ENCODE measurements around the gene PRRG2.

PRRG2 gene

GRCh38 chr19:49589502-49589905 lies 8.4 kb downstream of the PRRG2 start:
- DNase-seq (ENCODE audit: low spot score) = no peak

- DNase-seq (ENCODE audit: low spot score) = peak; percentile 96
These were observed 9.2 kb downstream of the PRRG2 start for GRCh38 chr19:49590071-49590970.

GRCh38 chr19:49590971-49591730 lies 10.0 kb downstream of the PRRG2 start, which contains the start of gene PRR12:
Gene PRR12, plus strand, starts transcription at chr19:49591182. Its CDS starts 473 bp downstream, at chr19:49591655.
- peak; percentile 88 for DNase-seq (ENCODE audit: low spot score)

GRCh38 chr19:49591731-49592485 lies 10.8 kb downstream of the PRRG2 start:
- DNase-seq (ENCODE audit: low spot score) = peak; percentile 34

GRCh38 chr19:49592486-49593232 lies 11.5 kb downstream of the PRRG2 start:
- DNase-seq (ENCODE audit: low spot score) = no peak

GRCh38 chr19:49593233-49594113 lies 12.4 kb downstream of the PRRG2 start:
- peak; percentile 100 for DNase-seq (ENCODE audit: low spot score)

GRCh38 chr19:49594157-49594992 lies 13.3 kb downstream of the PRRG2 start:
- no peak for DNase-seq (ENCODE audit: low spot score)

GRCh38 chr19:49594993-49595818 lies 14.1 kb downstream of the PRRG2 start:
- no peak for DNase-seq (ENCODE audit: low spot score)

- no peak for DNase-seq (ENCODE audit: low spot score)
These were observed 14.8 kb downstream of the PRRG2 start for GRCh38 chr19:49595819-49596404.

- no peak for DNase-seq (ENCODE audit: low spot score)
These were observed 15.3 kb downstream of the PRRG2 start for GRCh38 chr19:49596407-49596806.

GRCh38 chr19:49596954-49597702 lies 16.0 kb downstream of the PRRG2 start:
- DNase-seq (ENCODE audit: low spot score) = no peak

GRCh38 chr19:49597703-49597974 lies 16.5 kb downstream of the PRRG2 start:
- DNase-seq (ENCODE audit: low spot score) = no peak

GRCh38 chr19:49599378-49600295 lies 18.5 kb downstream of the PRRG2 start:
- DNase-seq (ENCODE audit: low spot score) = no peak

GRCh38 chr19:49601482-49602038 lies 20.4 kb downstream of the PRRG2 start:
- no peak for DNase-seq (ENCODE audit: low spot score)

- no peak for DNase-seq (ENCODE audit: low spot score)
These were observed 21.7 kb downstream of the PRRG2 start for GRCh38 chr19:49602806-49603205.

- DNase-seq (ENCODE audit: low spot score) = no peak
These were observed 24.5 kb downstream of the PRRG2 start for GRCh38 chr19:49605605-49606004.

All from AG08395 (cell line).